SK-N-SH (cell line): ENCODE measurements around the gene AGAP1. TPM values are rescaled to one million over a fixed set of nuclear protein-coding genes. Genes with fewer than 3 reads are reported as not detected.

Experiments used
- CTCF ChIA-PET: fragments of 300-600, 350-600 bp; formaldehyde crosslinking; extraction: SDS; loops from one replicate; lab custom pipeline; 2021; lab: Yijun Ruan, JAX
- POLR2A ChIA-PET: fragments of 350-600 bp; sonication (Branson Sonifier 250); formaldehyde crosslinking; extraction: SDS; loops from one replicate; lab custom pipeline; 2020; ENCODE audit warnings: antibody characterized with exemption, inconsistent platforms; lab: Yijun Ruan, JAX
- DNase-seq: peaks from one replicate; pipeline ENCODE4 v3.0.0; 2012
- H2AFZ ChIP-seq: fragments of 200-600 bp; sonication (generic); 2 replicates; pipeline ENCODE4 v1.8.1; 2016; ENCODE audit warnings: antibody characterized with exemption, mild to moderate bottlenecking, low read depth
- H3F3A ChIP-seq: fragments of 200-600 bp; sonication (generic); replicated peaks from 2 replicates; pipeline ENCODE3; 2016; ENCODE audit warnings: antibody characterized with exemption, mild to moderate bottlenecking; ENCODE audit not compliant: insufficient read depth
- H3K27ac ChIP-seq, 2 experiments: fragments of 200-500 bp in 1 of 2; fragments of 200-600 bp in 1 of 2; sonication (Bioruptor generic) in 1 of 2; sonication (generic), shearing (Covaris generic) in 1 of 2; 2 replicates each; pipeline versions ENCODE4 v1.5.1 to v1.6.1; 2014 to 2016; ENCODE audit warnings: low read depth in 2 of 2, inconsistent platforms in 1 of 2, low read length in 1 of 2, mild to moderate bottlenecking in 1 of 2, mixed read lengths in 1 of 2
- H3K27me3 ChIP-seq: fragments of 200-600 bp; sonication (generic), shearing (Covaris generic); 2 replicates; pipeline ENCODE4 v1.6.1; 2016; ENCODE audit warnings: mixed run types; ENCODE audit not compliant: insufficient read depth
- H3K36me3 ChIP-seq, 2 experiments: fragments of 200-500 bp in 1 of 2; fragments of 200-600 bp in 1 of 2; sonication (Bioruptor generic) in 1 of 2; sonication (generic) in 1 of 2; replicated peaks in 1 of 2; 2 replicates each; pipeline versions ENCODE3 to v1.5.1; 2014 to 2016; ENCODE audit warnings: low read length in 1 of 2, mild to moderate bottlenecking in 1 of 2; ENCODE audit not compliant: insufficient read depth in 2 of 2, control insufficient read depth in 1 of 2
- H3K4me1 ChIP-seq, 2 experiments: fragments of 200-500 bp in 1 of 2; fragments of 200-600 bp in 1 of 2; sonication (Bioruptor generic) in 1 of 2; sonication (generic), shearing (Covaris generic) in 1 of 2; 2 replicates each; pipeline versions ENCODE4 v1.5.1 to v1.6.1; 2014 to 2016; ENCODE audit warnings: low read depth in 1 of 2, low read length in 1 of 2, mixed run types in 1 of 2; ENCODE audit not compliant: insufficient read depth in 2 of 2, control insufficient read depth in 1 of 2
- H3K4me2 ChIP-seq: fragments of 200-600 bp; sonication (generic), shearing (Covaris generic); 2 replicates; pipeline ENCODE4 v1.6.1; 2017; ENCODE audit warnings: mixed run types
- H3K4me3 ChIP-seq, 2 experiments: fragments of 200-500 bp in 1 of 2; fragments of 200-600 bp in 1 of 2; sonication (Bioruptor generic) in 1 of 2; sonication (generic), shearing (Covaris generic) in 1 of 2; 2 replicates each; pipeline versions ENCODE4 v1.5.1 to v1.8.1; 2014 to 2016; ENCODE audit warnings: low read depth in 2 of 2, inconsistent platforms in 1 of 2, low read length in 1 of 2, mild to moderate bottlenecking in 1 of 2, mixed read lengths in 1 of 2, moderate library complexity in 1 of 2
- H3K79me2 ChIP-seq: fragments of 200-600 bp; sonication (generic); 2 replicates; pipeline ENCODE4 v1.8.1; 2017; ENCODE audit warnings: mild to moderate bottlenecking; ENCODE audit not compliant: insufficient read depth
- H3K9ac ChIP-seq: fragments of 200-600 bp; sonication (generic); 2 replicates; pipeline ENCODE4 v1.6.1; 2017; ENCODE audit warnings: mixed run types
- H3K9me2 ChIP-seq: fragments of 200-600 bp; sonication (generic); 2 replicates; pipeline ENCODE4 v1.6.1; 2017; ENCODE audit warnings: mixed run types
- H3K9me3 ChIP-seq: fragments of 200-600 bp; sonication (generic); 2 replicates; pipeline ENCODE4 v1.6.1; 2017; ENCODE audit warnings: mixed run types, mild to moderate bottlenecking, moderate library complexity
- H4K20me1 ChIP-seq: fragments of 200-600 bp; sonication (generic); 2 replicates; pipeline ENCODE4 v1.6.1; 2017; ENCODE audit warnings: mild to moderate bottlenecking, mixed run types; ENCODE audit not compliant: insufficient read depth
- CHD2 ChIP-seq: fragments of 150-350 bp; IDR thresholded peaks from 2 replicates; pipeline ENCODE4 v1.6.1; 2018; ENCODE audit warnings: low read length; ENCODE audit not compliant: partially characterized antibody
- CTCF ChIP-seq: fragments of 200-600 bp; sonication (generic); IDR thresholded peaks from 2 replicates; pipeline ENCODE4 v1.6.1; 2017; ENCODE audit warnings: antibody characterized with exemption, mild to moderate bottlenecking, moderate library complexity
- FOXJ3 ChIP-seq: sonication (generic); formaldehyde crosslinking; IDR thresholded peaks from 2 replicates; pipeline ENCODE4 v1.5.1; 2020; ENCODE audit warnings: mild to moderate bottlenecking, missing genetic modification reagents
- FOXM1 ChIP-seq: IDR thresholded peaks from 2 replicates; pipeline ENCODE4 v1.4.0; 2012; ENCODE audit warnings: low read depth, mild to moderate bottlenecking
- GABPA ChIP-seq: IDR thresholded peaks from 2 replicates; pipeline ENCODE4 v1.4.0; 2012; ENCODE audit warnings: low read depth, mild to moderate bottlenecking
- GATA2 ChIP-seq: sonication (generic); formaldehyde crosslinking; IDR thresholded peaks from 2 replicates; pipeline ENCODE4 v1.5.0; 2020; ENCODE audit warnings: mild to moderate bottlenecking, missing genetic modification reagents
- JUND ChIP-seq: IDR thresholded peaks from 2 replicates; pipeline ENCODE4 v1.4.0; 2012
- MAX ChIP-seq: IDR thresholded peaks from 2 replicates; pipeline ENCODE4 v1.4.0; 2012; ENCODE audit warnings: low read depth
- MEF2A ChIP-seq: IDR thresholded peaks from 2 replicates; pipeline ENCODE4 v1.4.0; 2012; ENCODE audit warnings: low read depth, borderline replicate concordance
- MXI1 ChIP-seq: IDR thresholded peaks from 2 replicates; pipeline ENCODE4 v1.6.1; 2012; ENCODE audit warnings: mild to moderate bottlenecking, low read depth, low read length, improper control_type of control experiment
- NRF1 ChIP-seq: IDR thresholded peaks from 2 replicates; pipeline ENCODE4 v1.6.1; 2012; ENCODE audit warnings: low read depth, mild to moderate bottlenecking, low read length
- POLR2AphosphoS5 ChIP-seq: IDR thresholded peaks from 2 replicates; pipeline ENCODE4 v1.6.1; 2012; ENCODE audit warnings: low read depth, low read length
- RAD21 ChIP-seq: IDR thresholded peaks from 2 replicates; pipeline ENCODE4 v1.6.1; 2012; ENCODE audit warnings: mild to moderate bottlenecking, low read length
- RCOR1 ChIP-seq: fragments of 150-350 bp; IDR thresholded peaks from 2 replicates; pipeline ENCODE4 v1.6.1; 2017; ENCODE audit warnings: antibody characterized with exemption, low read length
- REST ChIP-seq: IDR thresholded peaks from 2 replicates; pipeline ENCODE4 v1.6.1; 2012; ENCODE audit warnings: mild to moderate bottlenecking, low read depth, low read length, moderate library complexity
- RXRA ChIP-seq: IDR thresholded peaks from 2 replicates; pipeline ENCODE4 v1.4.0; 2012; ENCODE audit warnings: low read depth, mild to moderate bottlenecking, borderline replicate concordance
- SIN3A ChIP-seq: IDR thresholded peaks from 2 replicates; pipeline ENCODE4 v1.6.1; 2012; ENCODE audit warnings: low read depth, mild to moderate bottlenecking, low read length, moderate library complexity, borderline replicate concordance
- TAF1 ChIP-seq: IDR thresholded peaks from 2 replicates; pipeline ENCODE4 v1.6.1; 2012; ENCODE audit warnings: low read depth, mild to moderate bottlenecking, low read length, moderate library complexity, borderline replicate concordance
- TCF12 ChIP-seq: IDR thresholded peaks from 2 replicates; pipeline ENCODE4 v1.4.0; 2012
- TEAD4 ChIP-seq: IDR thresholded peaks from 2 replicates; pipeline ENCODE4 v1.4.0; 2012; ENCODE audit warnings: mild to moderate bottlenecking, borderline replicate concordance; ENCODE audit not compliant: insufficient read depth
- USF1 ChIP-seq: IDR thresholded peaks from 2 replicates; pipeline ENCODE4 v1.4.0; 2012; ENCODE audit warnings: low read depth, borderline replicate concordance
- YY1 ChIP-seq: IDR thresholded peaks from 2 replicates; pipeline ENCODE4 v1.4.0; 2012; ENCODE audit warnings: low read depth, mild to moderate bottlenecking
- WGBS: methylation state at CpG from one replicate; pipeline ENCODE4 v1.1.6; 2017; ENCODE audit warnings: low lambda C conversion rate; 5-methylcytosine and 5-hydroxymethylcytosine counted together
- polyA plus RNA-seq, 3 experiments: library from polyadenylated mRNA; depleted of rRNA; stranded (reverse); fragments of >200 nt; gene quantifications; 2 replicates each; pipeline ENCODE4 v1.2.3, GENCODE V29; 2012

Gene AGAP1
- polyA plus RNA-seq, 1 of the 3 experiments (the other 2 are of a cell fraction), result 8.8 TPM

- TF ChIP-seq CTCF, result no peak
- no peak for TF ChIP-seq FOXJ3 (CRISPR knock-in tag)
- TF ChIP-seq SIN3A, result no peak
- no peak for TF ChIP-seq TEAD4
- TF ChIP-seq NRF1, result no peak
- no peak for TF ChIP-seq TCF12
- no peak for TF ChIP-seq TAF1
Measured at GRCh38 chr2:236120141-236120601, 626.3 kb downstream of the AGAP1 start (continued).

GRCh38 chr2:236120829-236121228, 627.0 kb downstream of the AGAP1 start:
- 88% methylated on average over 5 of the region's 5 CpGs for WGBS
- no peak overlapping the region for H3K27ac ChIP-seq
- no peak overlapping the region for H2AFZ ChIP-seq
- no peaks in the 10 kb centered on the region for H3K79me2 ChIP-seq
- H3K9me2 ChIP-seq, result no peaks in the 10 kb centered on the region
- H3K4me1 ChIP-seq, result no peaks in the 10 kb centered on the region
- no peaks in the 10 kb centered on the region for H3K9me3 ChIP-seq
- no peaks in the 10 kb centered on the region for H3K27me3 ChIP-seq
- POLR2A ChIA-PET, result no interaction called here
- peaks cover 0 to 10% of the 10 kb centered on the region in 2 experiments for H3K36me3 ChIP-seq
- no peak for DNase-seq
- CTCF ChIA-PET, result interaction anchor here (1.0 kb wide), 1 partner anchor 55 kb away, joined by 3 read pairs; no protein-coding TSS in a partner anchor
- TF ChIP-seq MEF2A, result no peak
- no peak for TF ChIP-seq USF1
- no peak for TF ChIP-seq MXI1
- TF ChIP-seq GABPA, result no peak
- TF ChIP-seq TEAD4, result no peak
- TF ChIP-seq JUND, result no peak
- no peak for TF ChIP-seq RAD21
- no peak for TF ChIP-seq REST
- no peak for TF ChIP-seq RXRA
- TF ChIP-seq FOXJ3 (CRISPR knock-in tag), result no peak
- no peak for TF ChIP-seq MAX
- no peak for TF ChIP-seq FOXM1
- TF ChIP-seq GATA2 (CRISPR knock-in tag), result no peak
- no peak for TF ChIP-seq CHD2
- no peak for TF ChIP-seq RCOR1
- TF ChIP-seq YY1, result no peak
- no peak for TF ChIP-seq POLR2AphosphoS5
- TF ChIP-seq TAF1, result no peak
- no peaks in the 10 kb centered on the region for H4K20me1 ChIP-seq
- no peak overlapping the region for H3K4me2 ChIP-seq
- no peak overlapping the region for H3K4me3 ChIP-seq
- H3K9ac ChIP-seq, result no peak overlapping the region
- H3F3A ChIP-seq, result no peaks in the 10 kb centered on the region
